SH-SY5Y (cell line): ENCODE results near the gene HS3ST5.

Source experiments
- GATA2 ChIP-seq: IDR thresholded peaks from 2 replicates; pipeline ENCODE4 v1.6.1; 2011; ENCODE audit warnings: mild to moderate bottlenecking, low read depth, low read length
- GATA3 ChIP-seq: IDR thresholded peaks from 2 replicates; pipeline ENCODE4 v1.6.1; 2011; ENCODE audit warnings: low read depth, mild to moderate bottlenecking, low read length, moderate library complexity

DNA sequence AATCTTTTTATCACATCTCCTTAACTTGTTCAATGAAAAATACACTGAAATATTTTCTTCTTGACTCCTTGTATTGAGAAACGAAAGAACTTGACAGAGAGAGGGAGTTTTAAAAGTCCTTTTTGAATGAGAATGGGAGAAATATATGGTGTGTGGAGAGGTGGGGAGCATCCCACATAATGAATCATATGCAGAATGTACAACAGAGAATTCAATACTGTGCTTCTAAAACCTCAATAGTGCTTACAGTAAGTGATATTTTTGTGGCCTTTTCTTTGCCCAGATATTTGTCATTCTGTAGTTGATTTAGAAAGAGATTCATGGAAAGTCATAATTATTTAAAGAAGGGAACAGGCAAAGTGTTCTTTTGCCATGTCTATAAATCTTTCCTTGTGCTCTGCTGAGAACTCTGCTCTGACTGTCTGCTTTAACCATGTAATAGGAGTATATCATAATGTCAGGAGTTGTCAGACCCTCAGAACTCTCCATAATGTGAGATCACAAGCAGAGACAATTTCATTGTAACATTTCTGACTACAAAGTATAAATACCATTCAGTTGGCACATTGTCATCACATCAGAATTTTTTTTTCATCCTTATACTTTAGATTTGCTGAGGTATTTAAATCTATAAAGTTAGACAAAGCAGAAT is 32.8 kb upstream of the HS3ST5 start:
- TF ChIP-seq GATA3 (no peak), GATA2 (no peak)
